Body of pancreas (tissue), 4 donors: ENCODE measurements around the gene COMMD3. TPM values are rescaled to one million over a fixed set of nuclear protein-coding genes. Genes with fewer than 3 reads are reported as not detected.
A peak's percentile ranks its signal among the peaks of the same experiment; 100 is the strongest.

Experiments
- ATAC-seq: fragments of 150-250 bp; one replicate; pipeline ENCODE4 v1.9.1; 2016
- DNase-seq, 4 donors: peaks; one replicate each; pipeline ENCODE4 v3.0.0-alpha.2; 2019
- H3K27ac ChIP-seq, 4 donors: fragments of 200-600 bp; sonication (generic); 1 replicate in 3 of 4; 2 replicates in 1 of 4; pipeline versions ENCODE4 v1.5.1 to v1.6.1; 2016 to 2019; ENCODE audit warnings: mild to moderate bottlenecking in 1 of 4, mixed read lengths in 1 of 4, moderate library complexity in 1 of 4
- H3K27me3 ChIP-seq, 2 donors: fragments of 200-600 bp; sonication (generic); one replicate each; pipeline ENCODE4 v1.6.0; 2016; ENCODE audit warnings: mild to moderate bottlenecking in 1 of 2
- H3K36me3 ChIP-seq, 2 donors: fragments of 200-600 bp; sonication (generic); replicated peaks in 1 of 2; 2 replicates each; pipeline ENCODE4 v1.5.1; 2016; ENCODE audit warnings: low read depth in 2 of 2; ENCODE audit not compliant: insufficient read depth in 1 of 2
- H3K4me1 ChIP-seq: fragments of 200-600 bp; sonication (generic); one replicate; pipeline ENCODE4 v1.6.0; 2016
- H3K4me3 ChIP-seq, 2 donors: fragments of 200-600 bp; sonication (generic); 1 replicate in 1 of 2; 2 replicates in 1 of 2; pipeline ENCODE4 v1.5.1; 2016 to 2019
- H3K9me3 ChIP-seq, 3 donors: fragments of 200-600 bp; sonication (generic); 1 replicate in 2 of 3; 2 replicates in 1 of 3; pipeline ENCODE4 v1.5.1; 2016
- POLR2A ChIP-seq, 3 donors: fragments of 450-650 bp; IDR thresholded peaks; one replicate each; pipeline ENCODE4 v1.6.1; 2016; ENCODE audit warnings: antibody characterized with exemption in 3 of 3, mild to moderate bottlenecking in 2 of 3
- whole genome bisulfite sequencing, 2 donors: methylation state at CpG; one replicate each; pipeline ENCODE4 v1.1.5; 2017; 5-methylcytosine and 5-hydroxymethylcytosine counted together
- intact Hi-C: fragments of 100-400 bp; cut with DNase I; formaldehyde crosslinking; loops from one replicate; pipeline ENCODE4 v1.15.1; 2023
- total RNA-seq, 2 donors: library from RNA; depleted of rRNA; stranded (reverse); fragments of >200 nt; gene quantifications; one replicate each; pipeline ENCODE4 v1.1.0, GENCODE V29; 2016
- TF ChIP-seq, protein P1 (sequence below), 7 experiments: fragments of 450-650 bp in 4 of 7; fragments of 200-600 bp in 3 of 7; sonication (generic) in 3 of 7; IDR thresholded peaks; one replicate each; pipeline ENCODE4 v1.5.1; 2016 to 2019; ENCODE audit warnings: antibody characterized with exemption in 7 of 7

The COMMD3 gene
- total RNA-seq, 2 donors from 2014 or later = 14.8 to 32.7 TPM

- DNase-seq = peak; percentile 4 to 38 (median 28)
- peaks cover 0 to 3% of the 10 kb centered on the region in 2 donors for H3K27me3 ChIP-seq
- H3K36me3 ChIP-seq = no peaks in the 10 kb centered on the region
- TF ChIP-seq, protein P1, sequence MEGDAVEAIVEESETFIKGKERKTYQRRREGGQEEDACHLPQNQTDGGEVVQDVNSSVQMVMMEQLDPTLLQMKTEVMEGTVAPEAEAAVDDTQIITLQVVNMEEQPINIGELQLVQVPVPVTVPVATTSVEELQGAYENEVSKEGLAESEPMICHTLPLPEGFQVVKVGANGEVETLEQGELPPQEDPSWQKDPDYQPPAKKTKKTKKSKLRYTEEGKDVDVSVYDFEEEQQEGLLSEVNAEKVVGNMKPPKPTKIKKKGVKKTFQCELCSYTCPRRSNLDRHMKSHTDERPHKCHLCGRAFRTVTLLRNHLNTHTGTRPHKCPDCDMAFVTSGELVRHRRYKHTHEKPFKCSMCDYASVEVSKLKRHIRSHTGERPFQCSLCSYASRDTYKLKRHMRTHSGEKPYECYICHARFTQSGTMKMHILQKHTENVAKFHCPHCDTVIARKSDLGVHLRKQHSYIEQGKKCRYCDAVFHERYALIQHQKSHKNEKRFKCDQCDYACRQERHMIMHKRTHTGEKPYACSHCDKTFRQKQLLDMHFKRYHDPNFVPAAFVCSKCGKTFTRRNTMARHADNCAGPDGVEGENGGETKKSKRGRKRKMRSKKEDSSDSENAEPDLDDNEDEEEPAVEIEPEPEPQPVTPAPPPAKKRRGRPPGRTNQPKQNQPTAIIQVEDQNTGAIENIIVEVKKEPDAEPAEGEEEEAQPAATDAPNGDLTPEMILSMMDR (IDR thresholded peaks at IDR 0.05) = no peak
- TF ChIP-seq POLR2A (IDR thresholded peaks at IDR 0.05) = no peak
- no peak for ATAC-seq
- H3K4me1 ChIP-seq = no peaks in the 10 kb centered on the region
- H3K9me3 ChIP-seq = no peaks in the 10 kb centered on the region
- intact Hi-C loops = no loop called here
- H3K27ac ChIP-seq = no peak overlapping the region
- 48 to 54% methylated on average over 3 of the region's 3 CpGs for WGBS, 2 donors
- no peak overlapping the region for H3K4me3 ChIP-seq
Measured at GRCh38 chr10:22285130-22285529, 31.1 kb upstream of the COMMD3 start.

DNA sequence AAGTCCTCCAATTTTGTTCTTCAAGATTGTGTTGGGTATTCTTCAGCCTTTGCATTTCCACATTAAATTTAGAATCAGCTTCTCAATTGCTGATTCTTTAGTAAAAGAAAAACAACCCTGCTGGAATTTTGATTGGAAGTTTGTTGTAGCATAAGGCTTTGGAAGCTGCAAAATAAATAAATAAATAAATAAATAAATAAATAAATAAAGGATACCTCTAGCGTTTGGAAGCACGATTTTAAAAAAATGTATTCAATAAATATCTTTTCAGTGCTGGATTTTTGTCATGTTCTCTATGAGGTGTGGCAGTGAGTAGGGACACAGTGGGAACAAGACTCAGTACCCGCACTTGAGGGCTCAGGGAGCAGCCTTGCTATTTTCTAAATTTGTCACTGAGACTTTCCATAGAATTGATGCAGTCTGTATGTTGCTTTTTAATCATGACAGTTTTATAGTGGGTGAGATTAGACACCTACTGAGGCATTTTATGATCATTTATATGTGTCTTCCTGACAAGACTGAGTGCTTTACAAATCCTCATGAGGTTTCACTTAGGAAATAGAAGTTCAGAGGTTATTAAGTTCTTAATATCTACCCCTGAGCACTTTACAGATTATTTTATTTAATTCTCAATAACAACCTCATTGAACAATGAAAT is 22.3 kb upstream of the COMMD3 start:
- 82 to 89% methylated on average over 3 of the region's 3 CpGs for WGBS, 2 donors
- no peak for TF ChIP-seq POLR2A (IDR thresholded peaks at IDR 0.05)
- TF ChIP-seq, protein P1 (IDR thresholded peaks at IDR 0.05) = no peak
- no peak for ATAC-seq

GRCh38 chr10:22294694-22295093 is 21.5 kb upstream of the COMMD3 start:
- Histone ChIP-seq H3K9me3 (no peaks in the 10 kb centered on the region), H3K27me3 (no peaks in the 10 kb centered on the region), H3K27ac (no peak overlapping the region), H3K4me1 (no peaks in the 10 kb centered on the region), H3K36me3 (no peaks in the 10 kb centered on the region), H3K4me3 (no peak overlapping the region)
- TF ChIP-seq, protein P1 (IDR thresholded peaks at IDR 0.05) = no peak
- no peak for TF ChIP-seq POLR2A (IDR thresholded peaks at IDR 0.05)
- no peak for DNase-seq
- ATAC-seq = no peak
- 16 to 26% methylated on average over 2 of the region's 2 CpGs for WGBS, 2 donors
- intact Hi-C loops = no loop called here

More for the DNA sequence above, 22.3 kb upstream of the COMMD3 start:
- Histone ChIP-seq H3K9me3 (no peaks in the 10 kb centered on the region), H3K27me3 (no peaks in the 10 kb centered on the region), H3K36me3 (no peaks in the 10 kb centered on the region), H3K4me3 (no peak overlapping the region), H3K4me1 (no peaks in the 10 kb centered on the region), H3K27ac (no peak overlapping the region)
- intact Hi-C loops = no loop called here
- no peak for DNase-seq

GRCh38 chr10:22301193-22301592 is 15.0 kb upstream of the COMMD3 start:
- H3K4me3 ChIP-seq = no peak overlapping the region
- intact Hi-C loops = no loop called here
- 91 to 93% methylated on average over 4 of the region's 4 CpGs for WGBS, 2 donors
- no peaks in the 10 kb centered on the region for H3K4me1 ChIP-seq
- DNase-seq (no peak), ATAC-seq (no peak)
- no peaks in the 10 kb centered on the region for H3K27me3 ChIP-seq
- H3K36me3 ChIP-seq = no peaks in the 10 kb centered on the region
- TF ChIP-seq, protein P1 (IDR thresholded peaks at IDR 0.05) = no peak
- TF ChIP-seq POLR2A (IDR thresholded peaks at IDR 0.05) = no peak
- no peaks in the 10 kb centered on the region for H3K9me3 ChIP-seq
- no peak overlapping the region for H3K27ac ChIP-seq

- no peaks in the 10 kb centered on the region for H3K27me3 ChIP-seq
- intact Hi-C loops = no loop called here
Measured at GRCh38 chr10:22303461-22303860, 12.7 kb upstream of the COMMD3 start.

More at GRCh38 chr10:22303461-22303860, 12.7 kb upstream of the COMMD3 start:
- H3K4me1 ChIP-seq = no peaks in the 10 kb centered on the region
- no peaks in the 10 kb centered on the region for H3K36me3 ChIP-seq
- H3K9me3 ChIP-seq = no peaks in the 10 kb centered on the region
- no peak overlapping the region for H3K27ac ChIP-seq
- DNase-seq = no peak
- H3K4me3 ChIP-seq = no peak overlapping the region
- ATAC-seq = no peak
- WGBS, 2 donors = 90 to 92% methylated on average over 3 of the region's 3 CpGs
- TF ChIP-seq, protein P1 (IDR thresholded peaks at IDR 0.05) = no peak
- no peak for TF ChIP-seq POLR2A (IDR thresholded peaks at IDR 0.05)
